Ectodermal cell (in vitro differentiated cells): Measurements from ENCODE around the gene MYB.
A peak's percentile ranks its signal among the peaks of the same experiment; 100 is the strongest.
"Not testable (repeated sequence)": the region's sequence is repeated elsewhere in the genome, so short reads cannot be mapped to it uniquely, and the experiment has no call there.

Experiments used
- H3K27ac ChIP-seq: 2 replicates; pipeline ENCODE4 v1.7.0; 2013; ENCODE audit warnings: mild to moderate bottlenecking, low read depth, low read length; ENCODE audit not compliant: insufficient read depth, poor library complexity, severe bottlenecking
- H3K27me3 ChIP-seq: 2 replicates; pipeline ENCODE4 v1.7.0; 2013; ENCODE audit warnings: mild to moderate bottlenecking, low read length; ENCODE audit not compliant: insufficient read depth, control insufficient read depth, poor library complexity, severe bottlenecking
- H3K36me3 ChIP-seq: one replicate; pipeline ENCODE4 v1.7.0; 2013; ENCODE audit warnings: low read length; ENCODE audit not compliant: control insufficient read depth, insufficient read depth
- H3K4me1 ChIP-seq: one replicate; pipeline ENCODE4 v1.7.0; 2013; ENCODE audit warnings: low read length; ENCODE audit not compliant: control insufficient read depth, insufficient read depth
- H3K4me3 ChIP-seq: 2 replicates; pipeline ENCODE4 v1.7.0; 2013; ENCODE audit warnings: low read depth, low read length, control low read depth; ENCODE audit not compliant: insufficient read depth
- H3K9me3 ChIP-seq: 2 replicates; pipeline ENCODE4 v1.7.0; 2013; ENCODE audit warnings: mild to moderate bottlenecking, low read length, moderate library complexity; ENCODE audit not compliant: control insufficient read depth
- WGBS, 2 experiments: methylation state at CpG; one replicate each; pipeline ENCODE4 v1.1.7; 2013; ENCODE audit warnings: missing lambda C conversion rate in 2 of 2; 5-methylcytosine and 5-hydroxymethylcytosine counted together

MYB gene

GRCh38 chr6:135246412-135247012 is 65.4 kb downstream of the MYB start:
- not testable (repeated sequence) for H3K9me3 ChIP-seq

GRCh38 chr6:135250234-135250633 is 69.1 kb downstream of the MYB start:
- no peaks in the 10 kb centered on the region for H3K27me3 ChIP-seq
- H3K4me1 ChIP-seq, result peaks cover 17% of the 10 kb centered on the region
- peak overlapping the region; percentile 19 for H3K27ac ChIP-seq
- H3K36me3 ChIP-seq, result no peaks in the 10 kb centered on the region
- no peaks in the 10 kb centered on the region for H3K9me3 ChIP-seq
- WGBS, 2 experiments, result 88% methylated on average over 9 of the region's 9 CpGs
- H3K4me3 ChIP-seq, result no peak overlapping the region

More at GRCh38 chr6:135246412-135247012, 65.4 kb downstream of the MYB start:
- not testable (repeated sequence) for H3K4me3 ChIP-seq, H3K27me3 ChIP-seq, H3K36me3 ChIP-seq, H3K27ac ChIP-seq
- H3K4me1 ChIP-seq, result peaks cover 16% of the 10 kb centered on the region
- 94 to 95% methylated on average over 7 to 8 of the region's 8 CpGs for WGBS, 2 experiments

- Histone ChIP-seq H3K4me1 (peaks cover 17% of the 10 kb centered on the region), H3K36me3 (no peaks in the 10 kb centered on the region), H3K27me3 (no peaks in the 10 kb centered on the region), H3K9me3 (no peaks in the 10 kb centered on the region), H3K27ac (peak overlapping the region; percentile 83), H3K4me3 (no peak overlapping the region)
- 16 to 20% methylated on average over 9 of the region's 9 CpGs for WGBS, 2 experiments
Measured at GRCh38 chr6:135250751-135251497, 69.8 kb downstream of the MYB start.

GRCh38 chr6:135251498-135252441 is 70.7 kb downstream of the MYB start:
- peak overlapping the region; percentile 83 for H3K27ac ChIP-seq
- no peak overlapping the region for H3K4me3 ChIP-seq
- WGBS, 2 experiments, result 53 to 55% methylated on average over 13 of the region's 13 CpGs
- no peaks in the 10 kb centered on the region for H3K36me3 ChIP-seq
- peaks cover 17% of the 10 kb centered on the region for H3K4me1 ChIP-seq
- H3K9me3 ChIP-seq, result no peaks in the 10 kb centered on the region
- H3K27me3 ChIP-seq, result no peaks in the 10 kb centered on the region

GRCh38 chr6:135254471-135254870 is 73.4 kb downstream of the MYB start:
- Histone ChIP-seq H3K9me3 (no peaks in the 10 kb centered on the region), H3K4me3 (no peak overlapping the region), H3K36me3 (no peaks in the 10 kb centered on the region), H3K4me1 (peaks cover 17% of the 10 kb centered on the region), H3K27me3 (no peaks in the 10 kb centered on the region), H3K27ac (no peak overlapping the region)
- 81 to 85% methylated on average over 1 of the region's 1 CpG for WGBS, 2 experiments

- Histone ChIP-seq H3K36me3 (no peaks in the 10 kb centered on the region), H3K4me3 (no peak overlapping the region), H3K9me3 (no peaks in the 10 kb centered on the region), H3K4me1 (no peaks in the 10 kb centered on the region), H3K27ac (no peak overlapping the region), H3K27me3 (no peaks in the 10 kb centered on the region)
- WGBS, 2 experiments, result 78 to 80% methylated on average over 4 of the region's 4 CpGs
Measured at GRCh38 chr6:135256866-135257265, 75.8 kb downstream of the MYB start.

- Histone ChIP-seq H3K9me3 (no peaks in the 10 kb centered on the region), H3K27ac (no peak overlapping the region), H3K36me3 (no peaks in the 10 kb centered on the region), H3K4me1 (no peaks in the 10 kb centered on the region), H3K4me3 (no peak overlapping the region), H3K27me3 (no peaks in the 10 kb centered on the region)
- WGBS, 2 experiments, result 92 to 93% methylated on average over 2 of the region's 2 CpGs
Measured at GRCh38 chr6:135257631-135258405, 76.7 kb downstream of the MYB start.

GRCh38 chr6:135258970-135259369 is 77.9 kb downstream of the MYB start:
- no peaks in the 10 kb centered on the region for H3K9me3 ChIP-seq
- no peaks in the 10 kb centered on the region for H3K4me1 ChIP-seq
- no peak overlapping the region for H3K4me3 ChIP-seq
- 93 to 95% methylated on average over 6 of the region's 6 CpGs for WGBS, 2 experiments
- no peak overlapping the region for H3K27ac ChIP-seq
- H3K27me3 ChIP-seq, result no peaks in the 10 kb centered on the region
- H3K36me3 ChIP-seq, result no peaks in the 10 kb centered on the region

GRCh38 chr6:135260612-135261011 is 79.5 kb downstream of the MYB start:
- no peaks in the 10 kb centered on the region for H3K4me1 ChIP-seq
- no peaks in the 10 kb centered on the region for H3K9me3 ChIP-seq
- no peaks in the 10 kb centered on the region for H3K27me3 ChIP-seq
- WGBS, 2 experiments, result 91 to 96% methylated on average over 3 of the region's 4 CpGs
- H3K27ac ChIP-seq, result no peak overlapping the region
- H3K36me3 ChIP-seq, result no peaks in the 10 kb centered on the region
- H3K4me3 ChIP-seq, result no peak overlapping the region
